NK-92 (cell line): ENCODE results near the gene PHF21B.

Source experiments
- DNase-seq: peaks from one replicate; lab custom pipeline; 2025; ENCODE audit not compliant: unreplicated experiment; lab: John Stamatoyannopoulos, UW

The PHF21B gene

GRCh38 chr22:44898236-44898635, 111.6 kb downstream of the PHF21B start:
- DNase-seq: no peak

- no peak for DNase-seq
Observed at GRCh38 chr22:44895296-44896055, 114.3 kb downstream of the PHF21B start.

GRCh38 chr22:44894782-44895181, 115.0 kb downstream of the PHF21B start:
- no peak for DNase-seq

- DNase-seq: no peak
Observed at GRCh38 chr22:44894321-44894720, 115.5 kb downstream of the PHF21B start.

GRCh38 chr22:44893731-44894080, 116.1 kb downstream of the PHF21B start:
- DNase-seq: no peak

GRCh38 chr22:44892803-44893730, 116.7 kb downstream of the PHF21B start:
- DNase-seq: no peak

GRCh38 chr22:44892243-44892642, 117.6 kb downstream of the PHF21B start:
- no peak for DNase-seq

- DNase-seq: no peak
Observed at GRCh38 chr22:44891791-44892190, 118.0 kb downstream of the PHF21B start.

- DNase-seq: no peak
Observed at GRCh38 chr22:44891293-44891747, 118.5 kb downstream of the PHF21B start.

- DNase-seq: no peak
Observed at GRCh38 chr22:44890416-44891292, 119.2 kb downstream of the PHF21B start.

GRCh38 chr22:44889255-44889878, 120.4 kb downstream of the PHF21B start:
- DNase-seq: no peak

- no peak for DNase-seq
Observed at GRCh38 chr22:44888491-44889254, 121.1 kb downstream of the PHF21B start.

GRCh38 chr22:44887941-44888366, 121.9 kb downstream of the PHF21B start:
- no peak for DNase-seq

- no peak for DNase-seq
Observed at GRCh38 chr22:44885806-44886360, 123.9 kb downstream of the PHF21B start.

- no peak for DNase-seq
Observed at GRCh38 chr22:44884968-44885805, 124.6 kb downstream of the PHF21B start.

- no peak for DNase-seq
Observed at GRCh38 chr22:44884562-44884961, 125.2 kb downstream of the PHF21B start.

GRCh38 chr22:44883011-44883421, 126.8 kb downstream of the PHF21B start:
- no peak for DNase-seq

- no peak for DNase-seq
Observed at GRCh38 chr22:44882226-44882905, 127.4 kb downstream of the PHF21B start.
